HG02623 (cell line): ENCODE data around the gene IDNK.
"Not testable (repeated sequence)": the region's sequence is repeated elsewhere in the genome, so short reads cannot be mapped to it uniquely, and the experiment has no call there.

Experiments used
- ATAC-seq: cut with Tn5 transposase; IDR thresholded peaks from one replicate; pipeline ENCODE4 v1.9.1; 2021; ENCODE audit warnings: moderate library complexity; ENCODE audit not compliant: unreplicated experiment

The IDNK gene

GRCh38 chr9:83622939-83623678 lies at the start of gene IDNK:
Gene IDNK (plus strand): TSS chr9:83623143. CDS start chr9:83623172, 29 bp downstream.
- ATAC-seq = peak; percentile 73

GRCh38 chr9:83574482-83574881 lies 48.5 kb upstream of the IDNK start:
- ATAC-seq = no peak

GRCh38 chr9:83582029-83582428 lies 40.9 kb upstream of the IDNK start:
- ATAC-seq = no peak

- no peak for ATAC-seq
Observed at GRCh38 chr9:83583151-83584014, 39.6 kb upstream of the IDNK start.

- no peak for ATAC-seq
Observed at GRCh38 chr9:83584995-83585394, 37.9 kb upstream of the IDNK start.

- ATAC-seq = no peak
Observed at GRCh38 chr9:83588256-83588655, 34.7 kb upstream of the IDNK start.

GRCh38 chr9:83596899-83597504 lies 25.9 kb upstream of the IDNK start:
- no peak for ATAC-seq

GRCh38 chr9:83598487-83598886 lies 24.5 kb upstream of the IDNK start:
- no peak for ATAC-seq

- ATAC-seq = no peak
Observed at GRCh38 chr9:83599071-83599470, 23.9 kb upstream of the IDNK start.

- ATAC-seq = no peak
Observed at GRCh38 chr9:83601463-83601862, 21.5 kb upstream of the IDNK start.

GRCh38 chr9:83607620-83608019 lies 15.3 kb upstream of the IDNK start:
- ATAC-seq = not testable (repeated sequence)

GRCh38 chr9:83613298-83613697 lies 9.6 kb upstream of the IDNK start:
- ATAC-seq = not testable (repeated sequence)

- no peak for ATAC-seq
Observed at GRCh38 chr9:83617299-83617698, 5.6 kb upstream of the IDNK start.

GRCh38 chr9:83620841-83621636 lies 1.9 kb upstream of the IDNK start:
- ATAC-seq = no peak

GRCh38 chr9:83622433-83622938 lies 457 bp upstream of the IDNK start:
- peak; percentile 52 for ATAC-seq

- ATAC-seq = peak; percentile 13
Observed at GRCh38 chr9:83623679-83624076, 735 bp downstream of the IDNK start.

- no peak for ATAC-seq
Observed at GRCh38 chr9:83625178-83625577, 2.2 kb downstream of the IDNK start.

- ATAC-seq = no peak
Observed at GRCh38 chr9:83628540-83628939, 5.6 kb downstream of the IDNK start.

- no peak for ATAC-seq
Observed at GRCh38 chr9:83629433-83630104, 6.6 kb downstream of the IDNK start.

- ATAC-seq = no peak
Observed at GRCh38 chr9:83630938-83631457, 8.1 kb downstream of the IDNK start.
